HepG2 (cell line): ENCODE results near the gene ACSL1. TPM values are rescaled to one million over a fixed set of nuclear protein-coding genes. Genes with fewer than 3 reads are reported as not detected.

ENCODE experiments used
- ATAC-seq: fragments of 200-7000 bp; cut with Tn5 transposase; 3 replicates; pipeline ENCODE4 v1.9.1; 2020; ENCODE audit warnings: mild to moderate bottlenecking, moderate library complexity
- BruUV-seq: library from RNA; stranded (reverse); fragments of 400-500 nt; replicated peaks from 2 replicates; lab custom pipeline; 2021; lab: Mats Ljungman, UMichigan
- CTCF ChIA-PET: fragments of 300-600 bp; formaldehyde crosslinking; extraction: SDS; loops from one replicate; lab custom pipeline; 2021; ENCODE audit warnings: low total read pairs, inconsistent platforms, low intra/inter-chr PET ratio; lab: Yijun Ruan, JAX
- POLR2A ChIA-PET: fragments of 350-600 bp; sonication (Branson Sonifier 250); formaldehyde crosslinking; loops from one replicate; lab custom pipeline; 2020; ENCODE audit warnings: antibody characterized with exemption, inconsistent platforms; lab: Yijun Ruan, JAX
- DNase-seq: peaks from one replicate; pipeline ENCODE4 v3.0.0-alpha.2; 2015; ENCODE audit warnings: low spot score
- FAIRE-seq: peaks from 3 replicates; lab custom pipeline; 2011; peaks lifted over from hg19 to GRCh38; lab: Jason Lieb, UNC
- H2AFZ ChIP-seq: one replicate; pipeline ENCODE4 v1.6.1; 2011; ENCODE audit warnings: low read length, inconsistent platforms
- H3K27ac ChIP-seq: fragments of 300-600 bp; 3 replicates; pipeline ENCODE4 v1.8.0; 2011; ENCODE audit warnings: mixed run types, mild to moderate bottlenecking, mixed read lengths, low read length, inconsistent platforms; ENCODE audit not compliant: insufficient read depth; ENCODE audit errors: extremely low read length
- H3K27me3 ChIP-seq, 2 experiments: fragments of 200-600 bp in 1 of 2; 2 replicates in 1 of 2; 3 replicates in 1 of 2; pipeline versions ENCODE4 v1.6.0 to v1.8.0; 2011; ENCODE audit warnings: low read length in 2 of 2, mild to moderate bottlenecking in 2 of 2, moderate library complexity in 2 of 2, inconsistent platforms in 1 of 2; ENCODE audit not compliant: insufficient read depth in 2 of 2, control insufficient read depth in 1 of 2
- H3K36me3 ChIP-seq, 2 experiments: fragments of 200-600 bp in 1 of 2; replicated peaks in 1 of 2; 2 replicates in 1 of 2; 3 replicates in 1 of 2; pipeline versions ENCODE4 v1.5.1 to v1.8.0; 2011; ENCODE audit warnings: low read length in 2 of 2, inconsistent platforms in 1 of 2; ENCODE audit not compliant: insufficient read depth in 2 of 2, control insufficient read depth in 1 of 2
- H3K4me1 ChIP-seq: 2 replicates; pipeline ENCODE4 v1.5.1; 2012; ENCODE audit warnings: low read length, inconsistent platforms; ENCODE audit not compliant: insufficient read depth
- H3K4me2 ChIP-seq: 2 replicates; pipeline ENCODE4 v1.6.0; 2011; ENCODE audit warnings: low read depth, low read length, inconsistent platforms
- H3K4me3 ChIP-seq, 3 experiments: fragments of 200-600 bp in 1 of 3; sonication (generic), shearing (Covaris generic) in 1 of 3; replicated peaks in 1 of 3; 2 replicates each; pipeline ENCODE4 v1.5.1; 2011 to 2016; ENCODE audit warnings: low read length in 3 of 3, inconsistent platforms in 2 of 3, low read depth in 2 of 3, mild to moderate bottlenecking in 2 of 3, control low read depth in 1 of 3, mixed read lengths in 1 of 3; ENCODE audit not compliant: insufficient read depth in 1 of 3
- H3K79me2 ChIP-seq: one replicate; pipeline ENCODE4 v1.6.1; 2011; ENCODE audit warnings: low read length, inconsistent platforms; ENCODE audit not compliant: insufficient read depth
- H3K9ac ChIP-seq: 2 replicates; pipeline ENCODE4 v1.6.0; 2011; ENCODE audit warnings: mild to moderate bottlenecking, low read depth, low read length, inconsistent platforms; ENCODE audit not compliant: insufficient read depth
- H3K9me3 ChIP-seq: 2 replicates; pipeline ENCODE4 v1.5.1; 2012; ENCODE audit warnings: mild to moderate bottlenecking, low read length
- H4K20me1 ChIP-seq: 2 replicates; pipeline ENCODE4 v1.6.0; 2011; ENCODE audit warnings: inconsistent platforms, mild to moderate bottlenecking, low read length, moderate library complexity; ENCODE audit not compliant: insufficient read depth
- ARNT ChIP-seq: fragments of 450-650 bp; IDR thresholded peaks from 2 replicates; pipeline ENCODE4 v1.6.1; 2017
- HMGXB4 ChIP-seq, 2 experiments: sonication (generic) in 1 of 2; formaldehyde crosslinking in 1 of 2; IDR thresholded peaks; 2 replicates each; pipeline versions ENCODE4 v1.4.0 to v1.6.1; 2018 to 2020; ENCODE audit warnings: missing genetic modification reagents in 2 of 2, borderline replicate concordance in 1 of 2, low read depth in 1 of 2, mild to moderate bottlenecking in 1 of 2, missing biosample characterization in 1 of 2
- REL ChIP-seq: sonication (generic); formaldehyde crosslinking; conservative IDR thresholded peaks from 2 replicates; pipeline ENCODE4 v1.8.0; 2022; ENCODE audit warnings: mild to moderate bottlenecking, missing genetic modification reagents, moderate library complexity
- RORA ChIP-seq: sonication (generic); formaldehyde crosslinking; IDR thresholded peaks from 2 replicates; pipeline ENCODE4 v1.5.0; 2020; ENCODE audit warnings: mild to moderate bottlenecking, missing genetic modification reagents, moderate library complexity
- SAFB2 ChIP-seq: sonication (generic); formaldehyde crosslinking; IDR thresholded peaks from 2 replicates; pipeline ENCODE4 v1.5.1; 2020; ENCODE audit warnings: missing genetic modification reagents, low read depth, mild to moderate bottlenecking, borderline replicate concordance
- SCMH1 ChIP-seq: sonication (generic); formaldehyde crosslinking; IDR thresholded peaks from 2 replicates; pipeline ENCODE4 v1.9.0; 2021; ENCODE audit warnings: missing genetic modification reagents, mild to moderate bottlenecking, borderline replicate concordance
- ZBTB38 ChIP-seq: sonication (generic); formaldehyde crosslinking; IDR thresholded peaks from 2 replicates; pipeline ENCODE4 v1.5.1; 2020; ENCODE audit warnings: mild to moderate bottlenecking, missing genetic modification reagents
- ZBTB7B ChIP-seq: sonication (generic); formaldehyde crosslinking; IDR thresholded peaks from 2 replicates; pipeline ENCODE4 v1.4.0; 2020; ENCODE audit warnings: missing genetic modification reagents
- ZNF124 ChIP-seq: sonication (generic); formaldehyde crosslinking; IDR thresholded peaks from 2 replicates; pipeline ENCODE4 v1.4.0; 2020; ENCODE audit warnings: missing genetic modification reagents
- ZNF460 ChIP-seq: sonication (generic); formaldehyde crosslinking; IDR thresholded peaks from 2 replicates; pipeline ENCODE4 v1.5.1; 2020; ENCODE audit warnings: missing genetic modification reagents, mild to moderate bottlenecking, borderline replicate concordance
- ZNF597 ChIP-seq: sonication (generic); formaldehyde crosslinking; IDR thresholded peaks from 2 replicates; pipeline ENCODE4 v1.5.0; 2020; ENCODE audit warnings: missing genetic modification reagents
- WGBS: methylation state at CpG from one replicate; pipeline ENCODE4 v1.1.6; 2017; ENCODE audit warnings: low lambda C conversion rate; 5-methylcytosine and 5-hydroxymethylcytosine counted together
- in situ Hi-C: cut with HindIII; loops from 2 replicates; pipeline ENCODE4 v1.10.0; 2017; ENCODE audit warnings: low pct_unique_long_range_greater_than_20kb; ENCODE audit not compliant: extremely low pct_ligation_motif_present
- intact Hi-C: fragments of 100-400 bp; cut with micrococcal nuclease; formaldehyde crosslinking; loops from one replicate; pipeline ENCODE4 v1.10.0; 2022; ENCODE audit not compliant: unreplicated experiment
- polyA plus RNA-seq, 8 experiments: library from polyadenylated mRNA; depleted of rRNA in 3 of 8; stranded (reverse) in 7 of 8; unstranded in 1 of 8; fragments of >200 nt; fragmentation: Illumina TruSeq in 4 of 8; extraction: Trizol in 4 of 8; gene quantifications; 2 replicates each; pipeline versions ENCODE4 v1.2.1 to v1.2.3, GENCODE V29; 2011 to 2016; ENCODE audit warnings: low read depth in 4 of 8, missing spikeins in 1 of 8, mixed read lengths in 1 of 8; ENCODE audit not compliant: insufficient read depth in 1 of 8
- total RNA-seq, 5 experiments: library from RNA; depleted of rRNA; stranded (reverse); fragments of >200 nt; fragmentation: Illumina TruSeq; extraction: Trizol; gene quantifications; 2 replicates each; pipeline ENCODE4 v1.2.3, GENCODE V29; 2016; ENCODE audit warnings: low read depth in 1 of 5

Gene ACSL1
- total and polyA plus RNA-seq, 2 of the 13 experiments (the other 11 are each of a cell fraction or from before 2014, with no cell fraction given) = 10.0 to 29.8 TPM

- no peak overlapping the region for H3K27ac ChIP-seq
- no peak overlapping the region for H3K4me3 ChIP-seq
- no peaks in the 10 kb centered on the region for H3K27me3 ChIP-seq
- 76% methylated on average over 9 of the region's 10 CpGs for WGBS
- TF ChIP-seq ZBTB7B (CRISPR knock-in tag) (no peak), HMGXB4 (CRISPR knock-in tag; IDR thresholded peaks at IDR 0.05; ENCODE audit: borderline replicate concordance in 1 of 2, low read depth in 1 of 2) (no peak), ZNF124 (no peak), ARNT (no peak), ZBTB38 (CRISPR knock-in tag) (no peak), ZNF597 (CRISPR knock-in tag) (no peak), SAFB2 (no peak), REL (CRISPR knock-in tag) (no peak), SCMH1 (CRISPR knock-in tag) (no peak), ZNF460 (CRISPR knock-in tag) (no peak), RORA (no peak)
- FAIRE-seq (no peak), DNase-seq (no peak), ATAC-seq (no peak)
- peaks cover 9% of the 10 kb centered on the region for H3K79me2 ChIP-seq
- H3K9me3 ChIP-seq = no peaks in the 10 kb centered on the region
- intact Hi-C loops = loop anchor here (5.0 kb wide), 1 partner anchor 63 kb away; no protein-coding TSS in a partner anchor
- H3K4me1 ChIP-seq = peaks cover 89% of the 10 kb centered on the region
- no peaks in the 10 kb centered on the region for H3K36me3 ChIP-seq
- BruUV-seq = no TSS peak
- H3K9ac ChIP-seq = no peak overlapping the region
- H2AFZ ChIP-seq = no peak overlapping the region
- no peak overlapping the region for H3K4me2 ChIP-seq
- POLR2A ChIA-PET = no interaction called here
- in situ Hi-C loops = no loop called here
- CTCF ChIA-PET = no interaction called here
- no peaks in the 10 kb centered on the region for H4K20me1 ChIP-seq
Measured at GRCh38 chr4:184810720-184811119, 15.0 kb downstream of the ACSL1 start.
